GM12878 (cell line): Measurements from ENCODE around the gene IPO11. TPM values are rescaled to one million over a fixed set of nuclear protein-coding genes. Genes with fewer than 3 reads are reported as not detected.

ENCODE experiments used
- ATAC-seq: fragments of 200-7000 bp; cut with Tn5 transposase; 3 replicates; pipeline ENCODE4 v1.9.1; 2020; ENCODE audit warnings: mild to moderate bottlenecking, moderate library complexity
- BruUV-seq: library from RNA; stranded (reverse); fragments of 400-500 nt; replicated peaks from 2 replicates; lab custom pipeline; 2021; lab: Mats Ljungman, UMichigan
- CTCF ChIA-PET: fragments of 300-600 bp; sonication (Branson Sonifier 250); formaldehyde crosslinking; extraction: SDS; loops from one replicate; lab custom pipeline; 2021; ENCODE audit warnings: inconsistent platforms; lab: Yijun Ruan, JAX
- POLR2A ChIA-PET: fragments of 350-600 bp; formaldehyde crosslinking; extraction: SDS; loops from one replicate; lab custom pipeline; 2021; ENCODE audit warnings: inconsistent platforms; lab: Charles Lee
- RAD21 ChIA-PET: fragments of 300-600 bp; sonication (Branson Sonifier 250); formaldehyde crosslinking; loops from one replicate; lab custom pipeline; 2023; ENCODE audit warnings: antibody characterized with exemption; ENCODE audit not compliant: unreplicated experiment; lab: Charles Lee
- SMC1A ChIA-PET: fragments of 300-600 bp; sonication (Branson Sonifier 250); formaldehyde crosslinking; loops from one replicate; lab custom pipeline; 2023; ENCODE audit not compliant: unreplicated experiment, uncharacterized antibody; lab: Charles Lee
- DNase-seq: peaks from one replicate; pipeline ENCODE4 v3.0.0-alpha.2; 2011; ENCODE audit warnings: low read depth, low spot score
- FAIRE-seq: peaks from 3 replicates; lab custom pipeline; 2011; peaks lifted over from hg19 to GRCh38; lab: Jason Lieb, UNC
- H2AFZ ChIP-seq: 2 replicates; pipeline ENCODE4 v1.6.0; 2011; ENCODE audit warnings: low read depth, low read length, control low read depth; ENCODE audit not compliant: control insufficient read depth
- H3K27ac ChIP-seq: 2 replicates; pipeline ENCODE4 v1.5.1; 2011; ENCODE audit warnings: control low read depth; ENCODE audit not compliant: control insufficient read depth, insufficient read depth
- H3K27me3 ChIP-seq, 2 experiments: replicated peaks in 1 of 2; 2 replicates each; pipeline versions ENCODE4 v1.6.0 to v1.6.1; 2011; ENCODE audit warnings: low read length in 1 of 2; ENCODE audit not compliant: control insufficient read depth in 2 of 2, insufficient read depth in 2 of 2
- H3K36me3 ChIP-seq, 2 experiments: 2 replicates each; pipeline ENCODE4 v1.5.1; 2011; ENCODE audit warnings: low read length in 1 of 2; ENCODE audit not compliant: control insufficient read depth in 2 of 2, insufficient read depth in 2 of 2
- H3K4me1 ChIP-seq: 2 replicates; pipeline ENCODE4 v1.6.1; 2011; ENCODE audit warnings: mild to moderate bottlenecking, low read length, moderate library complexity, mixed read lengths; ENCODE audit not compliant: control insufficient read depth, insufficient read depth
- H3K4me2 ChIP-seq: 2 replicates; pipeline ENCODE4 v1.6.0; 2011; ENCODE audit warnings: control low read depth; ENCODE audit not compliant: control insufficient read depth, insufficient read depth
- H3K4me3 ChIP-seq: fragments of 200-600 bp; sonication (generic); 2 replicates; pipeline ENCODE4 v1.5.1; 2016
- H3K79me2 ChIP-seq: 2 replicates; pipeline ENCODE4 v1.6.0; 2011; ENCODE audit warnings: low read length; ENCODE audit not compliant: control insufficient read depth, insufficient read depth
- H3K9ac ChIP-seq: 2 replicates; pipeline ENCODE4 v1.8.0; 2011; ENCODE audit warnings: low read length, control low read depth, mixed read lengths; ENCODE audit not compliant: control insufficient read depth, insufficient read depth
- H3K9me3 ChIP-seq: replicated peaks from 3 replicates; pipeline ENCODE4 v1.5.1; 2011; ENCODE audit warnings: mild to moderate bottlenecking, low read length; ENCODE audit not compliant: control insufficient read depth, insufficient read depth
- H4K20me1 ChIP-seq: 2 replicates; pipeline ENCODE4 v1.6.0; 2011; ENCODE audit not compliant: control insufficient read depth, insufficient read depth
- BCL11A ChIP-seq: IDR thresholded peaks from 2 replicates; pipeline ENCODE4 v1.6.1; 2011; ENCODE audit warnings: low read depth, low read length
- BHLHE40 ChIP-seq, 2 experiments: fragments of 450-650 bp in 1 of 2; IDR thresholded peaks; 2 replicates each; pipeline ENCODE4 v1.6.1; 2011 to 2017; ENCODE audit warnings: low read depth in 2 of 2, borderline replicate concordance in 1 of 2, improper control_type of control experiment in 1 of 2, low read length in 1 of 2, mild to moderate bottlenecking in 1 of 2
- KAT2A ChIP-seq: conservative IDR thresholded peaks from 2 replicates; pipeline ENCODE4 v1.6.1; 2011; ENCODE audit warnings: low read depth, low read length; ENCODE audit not compliant: control insufficient read depth
- SMAD1 ChIP-seq: fragments of 450-650 bp; IDR thresholded peaks from 2 replicates; pipeline ENCODE4 v1.6.1; 2018; ENCODE audit warnings: mild to moderate bottlenecking, low read depth; ENCODE audit not compliant: partially characterized antibody
- STAT3 ChIP-seq: IDR thresholded peaks from 2 replicates; pipeline ENCODE4 v1.6.1; 2011; ENCODE audit warnings: low read depth, low read length, improper control_type of control experiment
- WGBS: methylation state at CpG from one replicate; pipeline ENCODE4 v1.1.6; 2016; ENCODE audit warnings: low lambda C conversion rate; ENCODE audit not compliant: insufficient replicate concordance, insufficient coverage; ENCODE audit errors: missing lambda C conversion rate; 5-methylcytosine and 5-hydroxymethylcytosine counted together
- in situ Hi-C: fragments of 300-500 bp; cut with MboI; formaldehyde crosslinking; loops from 9 replicates; pipeline ENCODE4 v1.14.3; 2018; ENCODE audit warnings: mixed read lengths
- intact Hi-C: fragments of 100-400 bp; cut with micrococcal nuclease; formaldehyde crosslinking; loops from one replicate; pipeline ENCODE4 v1.14.2; 2022; ENCODE audit not compliant: unreplicated experiment
- polyA plus RNA-seq, 11 experiments: library from polyadenylated mRNA; depleted of rRNA in 4 of 11; unstranded in 6 of 11; stranded (reverse) in 5 of 11; fragments of >200 nt; fragmentation: Nextera tagmentation in 4 of 11; fragmentation: Illumina TruSeq in 1 of 11; extraction: Ambion mirVana in 4 of 11; extraction: Trizol in 1 of 11; gene quantifications; 1 replicate in 1 of 11; 2 replicates in 10 of 11; pipeline versions ENCODE4 v1.2.1 to v1.2.3, GENCODE V29; 2011 to 2016; ENCODE audit warnings: inconsistent platforms in 2 of 11, missing spikeins in 2 of 11, low read depth in 1 of 11
- total RNA-seq, 4 experiments: library from RNA; depleted of rRNA in 3 of 4; stranded (reverse); fragments of >200 nt in 3 of 4; fragmentation: Illumina TruSeq in 1 of 4; extraction: Trizol in 1 of 4; gene quantifications; 2 replicates each; pipeline versions ENCODE4 v1.2.1 to v1.2.3, GENCODE V29; 2013 to 2021
- TF ChIP-seq, protein P1 (sequence below): fragments of 450-650 bp; IDR thresholded peaks from 2 replicates; pipeline ENCODE4 v1.6.1; 2018; ENCODE audit warnings: mild to moderate bottlenecking, low read depth, moderate library complexity; ENCODE audit not compliant: partially characterized antibody

The IPO11 gene
- total and polyA plus RNA-seq, 10 of the 15 experiments (the other 5 are each of a cell fraction or from before 2014, with no cell fraction given), result 14.1 to 49.3 (median 29.8) TPM

DNA sequence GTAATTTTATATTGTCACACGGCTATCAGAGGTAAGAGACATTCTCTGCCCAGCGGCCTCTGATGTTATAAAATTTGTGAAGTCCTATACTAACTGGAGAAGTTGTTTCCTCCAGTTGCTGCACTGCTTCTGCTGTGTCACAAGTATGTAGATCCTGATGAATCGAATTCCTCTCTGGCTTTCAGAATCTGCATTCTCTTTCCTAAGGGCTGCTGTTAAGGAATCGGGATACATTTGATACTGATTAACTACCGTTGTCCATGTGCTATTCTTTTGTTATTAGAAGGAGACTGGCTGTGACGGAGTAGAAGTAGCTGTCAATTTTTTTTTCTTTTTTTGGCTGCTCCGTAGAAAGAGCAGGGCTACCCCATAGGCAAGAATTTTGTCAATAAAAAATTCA lies 84.3 kb downstream of the IPO11 start:
- no peak overlapping the region for H3K27ac ChIP-seq
- FAIRE-seq, result no peak
- SMC1A ChIA-PET, result no interaction called here

More for the DNA sequence above, 84.3 kb downstream of the IPO11 start:
- DNase-seq, result no peak
- Histone ChIP-seq H4K20me1 (no peaks in the 10 kb centered on the region), H2AFZ (no peak overlapping the region), H3K4me1 (no peaks in the 10 kb centered on the region), H3K79me2 (no peaks in the 10 kb centered on the region), H3K9me3 (no peaks in the 10 kb centered on the region), H3K4me3 (no peak overlapping the region), H3K9ac (no peak overlapping the region), H3K27me3 (no peaks in the 10 kb centered on the region), H3K36me3 (peaks cover 0 to 9% of the 10 kb centered on the region in 2 experiments; a peak in 3 of 4 replicates), H3K4me2 (no peak overlapping the region)
- no TSS peak for BruUV-seq
- ChIA-PET RAD21 (no interaction called here), POLR2A (no interaction called here), CTCF (no interaction called here)
- 98% methylated on average over 7 of the region's 7 CpGs for WGBS
- in situ Hi-C loops, result no loop called here
- intact Hi-C loops, result no loop called here
- TF ChIP-seq BCL11A, result no peak
- no peak for TF ChIP-seq STAT3
- no peak for TF ChIP-seq BHLHE40 (IDR thresholded peaks at IDR 0.05; ENCODE audit: borderline replicate concordance in 1 of 2, low read depth in 2 of 2, low read length in 1 of 2)
- TF ChIP-seq, protein P1, sequence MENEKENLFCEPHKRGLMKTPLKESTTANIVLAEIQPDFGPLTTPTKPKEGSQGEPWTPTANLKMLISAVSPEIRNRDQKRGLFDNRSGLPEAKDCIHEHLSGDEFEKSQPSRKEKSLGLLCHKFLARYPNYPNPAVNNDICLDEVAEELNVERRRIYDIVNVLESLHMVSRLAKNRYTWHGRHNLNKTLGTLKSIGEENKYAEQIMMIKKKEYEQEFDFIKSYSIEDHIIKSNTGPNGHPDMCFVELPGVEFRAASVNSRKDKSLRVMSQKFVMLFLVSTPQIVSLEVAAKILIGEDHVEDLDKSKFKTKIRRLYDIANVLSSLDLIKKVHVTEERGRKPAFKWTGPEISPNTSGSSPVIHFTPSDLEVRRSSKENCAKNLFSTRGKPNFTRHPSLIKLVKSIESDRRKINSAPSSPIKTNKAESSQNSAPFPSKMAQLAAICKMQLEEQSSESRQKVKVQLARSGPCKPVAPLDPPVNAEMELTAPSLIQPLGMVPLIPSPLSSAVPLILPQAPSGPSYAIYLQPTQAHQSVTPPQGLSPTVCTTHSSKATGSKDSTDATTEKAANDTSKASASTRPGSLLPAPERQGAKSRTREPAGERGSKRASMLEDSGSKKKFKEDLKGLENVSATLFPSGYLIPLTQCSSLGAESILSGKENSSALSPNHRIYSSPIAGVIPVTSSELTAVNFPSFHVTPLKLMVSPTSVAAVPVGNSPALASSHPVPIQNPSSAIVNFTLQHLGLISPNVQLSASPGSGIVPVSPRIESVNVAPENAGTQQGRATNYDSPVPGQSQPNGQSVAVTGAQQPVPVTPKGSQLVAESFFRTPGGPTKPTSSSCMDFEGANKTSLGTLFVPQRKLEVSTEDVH, result no peak
- no peak for TF ChIP-seq KAT2A
- no peak for TF ChIP-seq SMAD1
- ATAC-seq, result no peak
